Thyroid gland (tissue), 4 donors: ENCODE measurements around the gene KLHDC4.

ENCODE experiments used
- POLR2A ChIP-seq, 2 donors: fragments of 450-650 bp; IDR thresholded peaks; one replicate each; pipeline ENCODE4 v1.6.1; 2017; ENCODE audit warnings: antibody characterized with exemption in 2 of 2, mild to moderate bottlenecking in 2 of 2, moderate library complexity in 1 of 2
- TF ChIP-seq, protein P1 (sequence below), 6 experiments: fragments of 200-600 bp in 3 of 6; fragments of 450-650 bp in 3 of 6; sonication (generic) in 3 of 6; IDR thresholded peaks; one replicate each; pipeline ENCODE4 v1.5.1; 2016 to 2019; ENCODE audit warnings: antibody characterized with exemption in 6 of 6, mild to moderate bottlenecking in 2 of 6, inconsistent platforms in 1 of 6, moderate library complexity in 1 of 6

- TF ChIP-seq, protein P1, sequence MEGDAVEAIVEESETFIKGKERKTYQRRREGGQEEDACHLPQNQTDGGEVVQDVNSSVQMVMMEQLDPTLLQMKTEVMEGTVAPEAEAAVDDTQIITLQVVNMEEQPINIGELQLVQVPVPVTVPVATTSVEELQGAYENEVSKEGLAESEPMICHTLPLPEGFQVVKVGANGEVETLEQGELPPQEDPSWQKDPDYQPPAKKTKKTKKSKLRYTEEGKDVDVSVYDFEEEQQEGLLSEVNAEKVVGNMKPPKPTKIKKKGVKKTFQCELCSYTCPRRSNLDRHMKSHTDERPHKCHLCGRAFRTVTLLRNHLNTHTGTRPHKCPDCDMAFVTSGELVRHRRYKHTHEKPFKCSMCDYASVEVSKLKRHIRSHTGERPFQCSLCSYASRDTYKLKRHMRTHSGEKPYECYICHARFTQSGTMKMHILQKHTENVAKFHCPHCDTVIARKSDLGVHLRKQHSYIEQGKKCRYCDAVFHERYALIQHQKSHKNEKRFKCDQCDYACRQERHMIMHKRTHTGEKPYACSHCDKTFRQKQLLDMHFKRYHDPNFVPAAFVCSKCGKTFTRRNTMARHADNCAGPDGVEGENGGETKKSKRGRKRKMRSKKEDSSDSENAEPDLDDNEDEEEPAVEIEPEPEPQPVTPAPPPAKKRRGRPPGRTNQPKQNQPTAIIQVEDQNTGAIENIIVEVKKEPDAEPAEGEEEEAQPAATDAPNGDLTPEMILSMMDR (IDR thresholded peaks at IDR 0.05) = no peak
- no peak for TF ChIP-seq POLR2A (IDR thresholded peaks at IDR 0.05)
Observed at GRCh38 chr16:87790292-87791100, 24.7 kb upstream of the KLHDC4 start.
